Sigmoid colon (tissue), 7 donors: ENCODE data around the gene PIK3IP1. TPM values are rescaled to one million over a fixed set of nuclear protein-coding genes. Genes with fewer than 3 reads are reported as not detected.
"Not testable (repeated sequence)": the region's sequence is repeated elsewhere in the genome, so short reads cannot be mapped to it uniquely, and the experiment has no call there.

Source experiments
- DNase-seq: peaks from one replicate; pipeline ENCODE4 v3.0.0-alpha.2; 2019
- H3K27ac ChIP-seq, 4 donors: fragments of 200-600 bp; sonication (generic); one replicate each; pipeline ENCODE4 v1.5.1; 2016 to 2019; ENCODE audit warnings: mild to moderate bottlenecking in 1 of 4
- H3K27me3 ChIP-seq, 3 donors: fragments of 200-600 bp; sonication (generic); one replicate each; pipeline ENCODE4 v1.5.1; 2019; ENCODE audit warnings: mild to moderate bottlenecking in 1 of 3
- H3K36me3 ChIP-seq, 4 donors: fragments of 200-600 bp; sonication (generic); one replicate each; pipeline ENCODE4 v1.5.1; 2016 to 2019
- H3K4me1 ChIP-seq, 4 donors: fragments of 200-600 bp; sonication (generic); one replicate each; pipeline ENCODE4 v1.5.1; 2017 to 2019
- H3K4me3 ChIP-seq, 4 donors: fragments of 200-600 bp; sonication (generic); one replicate each; pipeline ENCODE4 v1.5.1; 2017 to 2019; ENCODE audit warnings: mild to moderate bottlenecking in 2 of 4, moderate library complexity in 1 of 4
- H3K9me3 ChIP-seq, 4 donors: fragments of 200-600 bp in 3 of 4; sonication (generic) in 3 of 4; one replicate each; pipeline versions ENCODE4 v1.5.1 to v1.6.1; 2013 to 2019
- CTCF ChIP-seq, 4 experiments: fragments of 450-650 bp in 3 of 4; fragments of 200-600 bp in 1 of 4; IDR thresholded peaks; one replicate each; pipeline ENCODE4 v1.5.1; 2016 to 2019; ENCODE audit warnings: antibody characterized with exemption in 4 of 4, mild to moderate bottlenecking in 3 of 4, moderate library complexity in 2 of 4
- EP300 ChIP-seq, 4 donors: sonication (generic); formaldehyde crosslinking; IDR thresholded peaks; one replicate each; pipeline ENCODE4 v1.6.1; 2017; ENCODE audit warnings: antibody characterized with exemption in 4 of 4
- POLR2A ChIP-seq, 2 donors: fragments of 450-650 bp; IDR thresholded peaks; one replicate each; pipeline ENCODE4 v1.6.1; 2016; ENCODE audit warnings: antibody characterized with exemption in 2 of 2, mild to moderate bottlenecking in 2 of 2, moderate library complexity in 2 of 2
- POLR2AphosphoS5 ChIP-seq, 4 donors: sonication (generic); formaldehyde crosslinking; IDR thresholded peaks; one replicate each; pipeline ENCODE4 v1.6.1; 2017; ENCODE audit warnings: antibody characterized with exemption in 4 of 4
- WGBS, 2 donors: extraction: QIAGEN DNeasy Blood & Tissue Kit; methylation state at CpG; one replicate each; pipeline ENCODE4 v1.1.7; 2013; 5-methylcytosine and 5-hydroxymethylcytosine counted together
- intact Hi-C: fragments of 100-400 bp; cut with DNase I; formaldehyde crosslinking; loops from one replicate; pipeline ENCODE4 v1.15.1; 2023
- polyA plus RNA-seq, 3 donors: library from polyadenylated mRNA; stranded (reverse); fragments of 200-250 nt; gene quantifications; one replicate each; pipeline ENCODE4 v1.2.3, GENCODE V29; 2013
- total RNA-seq, 4 donors: library from RNA; depleted of rRNA; stranded (reverse); fragments of >200 nt; gene quantifications; one replicate each; pipeline ENCODE4 v1.1.0, GENCODE V29; 2016
- donor health status: healthy with polysubstance abuse.
- donor health status: Bipolar disorder and iron deficiency.
- donor health status: healthy.

The PIK3IP1 gene
- total and polyA plus RNA-seq, 7 donors: 5.8 to 87.6 (median 49.3) TPM

GRCh38 chr22:31327806-31328543 lies 35.7 kb upstream of the PIK3IP1 start:
- intact Hi-C loops: no loop called here
- TF ChIP-seq POLR2AphosphoS5 (IDR thresholded peaks at IDR 0.05) (no peak), EP300 (IDR thresholded peaks at IDR 0.05) (no peak)
- Histone ChIP-seq H3K36me3 (peaks cover 17 to 81% (median 46%) of the 10 kb centered on the region in 4 donors), H3K27me3 (no peaks in the 10 kb centered on the region), H3K9me3 (no peaks in the 10 kb centered on the region), H3K4me3 (no peak overlapping the region), H3K4me1 (no peaks in the 10 kb centered on the region), H3K27ac (peak overlapping the region in 1 of 4 donors; percentile 20)
- no peak for DNase-seq
- WGBS, 2 donors: 90 to 91% methylated on average over 9 of the region's 9 CpGs

GRCh38 chr22:31326877-31327276 lies 34.6 kb upstream of the PIK3IP1 start:
- peaks cover 9 to 70% (median 41%) of the 10 kb centered on the region in 4 donors for H3K36me3 ChIP-seq
- no peaks in the 10 kb centered on the region for H3K4me1 ChIP-seq
- WGBS, 2 donors: 94 to 96% methylated on average over 9 of the region's 9 CpGs
- no peak for TF ChIP-seq EP300 (IDR thresholded peaks at IDR 0.05)
- no peak for TF ChIP-seq POLR2A (IDR thresholded peaks at IDR 0.05)
- TF ChIP-seq CTCF (IDR thresholded peaks at IDR 0.05): no peak
- TF ChIP-seq POLR2AphosphoS5 (IDR thresholded peaks at IDR 0.05): no peak
- intact Hi-C loops: no loop called here
- no peaks in the 10 kb centered on the region for H3K27me3 ChIP-seq
- no peak for DNase-seq
- no peak overlapping the region for H3K27ac ChIP-seq
- no peak overlapping the region for H3K4me3 ChIP-seq
- H3K9me3 ChIP-seq: no peaks in the 10 kb centered on the region

- 90 to 91% methylated on average over 8 of the region's 8 CpGs for WGBS, 2 donors
- Histone ChIP-seq H3K9me3 (no peaks in the 10 kb centered on the region), H3K27me3 (no peaks in the 10 kb centered on the region), H3K4me3 (no peak overlapping the region), H3K36me3 (peaks cover 5 to 40% (median 29%) of the 10 kb centered on the region in 4 donors), H3K27ac (no peak overlapping the region), H3K4me1 (no peaks in the 10 kb centered on the region)
- intact Hi-C loops: no loop called here
- no peak for TF ChIP-seq CTCF (IDR thresholded peaks at IDR 0.05)
- no peak for TF ChIP-seq POLR2A (IDR thresholded peaks at IDR 0.05)
- no peak for TF ChIP-seq POLR2AphosphoS5 (IDR thresholded peaks at IDR 0.05)
- no peak for TF ChIP-seq EP300 (IDR thresholded peaks at IDR 0.05)
- DNase-seq: no peak
Measured at GRCh38 chr22:31323578-31324550, 31.6 kb upstream of the PIK3IP1 start.

GRCh38 chr22:31321421-31321820 lies 29.1 kb upstream of the PIK3IP1 start:
- no peak for TF ChIP-seq CTCF (IDR thresholded peaks at IDR 0.05)
- no peak for TF ChIP-seq POLR2AphosphoS5 (IDR thresholded peaks at IDR 0.05)
- TF ChIP-seq EP300 (IDR thresholded peaks at IDR 0.05): no peak
- no peak for TF ChIP-seq POLR2A (IDR thresholded peaks at IDR 0.05)
- H3K36me3 ChIP-seq: peaks cover 0 to 15% (median 13%) of the 10 kb centered on the region in 4 donors
- intact Hi-C loops: no loop called here
- H3K4me1 ChIP-seq: no peaks in the 10 kb centered on the region
- DNase-seq: no peak
- H3K4me3 ChIP-seq: no peak overlapping the region
- H3K27me3 ChIP-seq: no peaks in the 10 kb centered on the region
- no peak overlapping the region for H3K27ac ChIP-seq
- H3K9me3 ChIP-seq: no peaks in the 10 kb centered on the region
- WGBS, 2 donors: 92 to 93% methylated on average over 4 of the region's 4 CpGs

GRCh38 chr22:31314220-31314619 lies 21.9 kb upstream of the PIK3IP1 start:
- 91 to 96% methylated on average over 1 of the region's 1 CpG for WGBS, 2 donors
- H3K27ac ChIP-seq, H3K4me3 ChIP-seq, H3K9me3 ChIP-seq, H3K27me3 ChIP-seq, intact Hi-C loops, H3K36me3 ChIP-seq, DNase-seq: not testable (repeated sequence)
- peaks cover 0 to 10% (median 6%) of the 10 kb centered on the region in 4 donors for H3K4me1 ChIP-seq
